ENCODE results near the gene SETD5. TPM values are rescaled to one million over a fixed set of nuclear protein-coding genes. Genes with fewer than 3 reads are reported as not detected.

Gene SETD5
- total and polyA plus RNA-seq, 2 donors (not counting 1 experiment from before 2014, with no cell fraction given), result 64.2 to 201 TPM

DNA sequence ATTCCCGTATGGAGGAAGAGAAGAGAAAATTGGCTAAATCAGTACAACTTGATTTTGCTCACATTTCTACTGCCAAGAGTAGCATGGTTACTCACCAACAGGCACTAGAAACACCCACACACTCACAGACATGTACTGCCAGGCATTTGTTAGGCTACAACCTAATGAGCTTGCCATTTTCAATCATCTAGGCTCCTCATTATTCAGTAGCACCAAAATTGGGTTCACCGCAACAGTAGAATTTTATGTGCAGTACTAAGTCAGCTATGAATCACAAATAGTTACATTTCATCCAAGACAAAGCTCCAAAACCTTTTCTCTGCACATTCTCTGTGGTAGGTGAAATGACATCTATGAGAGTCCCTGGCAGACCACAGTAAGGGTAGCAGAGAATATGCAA lies 49.5 kb upstream of the SETD5 start:
- Histone ChIP-seq H3K4me2 (replicated peaks; ENCODE audit: low read depth, low read length, poor library complexity, severe bottlenecking) (no peak overlapping the region), H3K9me3 (ENCODE audit: control extremely low read depth in 1 of 3, control insufficient read depth in 2 of 3, insufficient read depth in 1 of 3, low read length in 2 of 3) (no peaks in the 10 kb centered on the region), H3K4me3 (ENCODE audit: control extremely low read depth in 1 of 5, extremely low read depth in 1 of 5, insufficient read depth in 1 of 5, low read depth in 2 of 5, low read length in 4 of 5) (no peak overlapping the region), H3K4me1 (ENCODE audit: control insufficient read depth in 2 of 2, insufficient read depth in 2 of 2, low read length in 2 of 2) (peaks cover 0 to under 1% of the 10 kb centered on the region in 2 donors), H3K36me3 (replicated peaks in 1 of 2; ENCODE audit: control extremely low read depth in 1 of 2, control insufficient read depth in 1 of 2, extremely low read depth in 1 of 2, insufficient read depth in 2 of 2, low read length in 1 of 2) (no peaks in the 10 kb centered on the region), H3K27me3 (replicated peaks in 1 of 4; ENCODE audit: control extremely low read depth in 1 of 4, control insufficient read depth in 3 of 4, insufficient read depth in 4 of 4, low read length in 3 of 4) (no peaks in the 10 kb centered on the region), H3K79me2 (ENCODE audit: control insufficient read depth, insufficient read depth, low read length) (no peaks in the 10 kb centered on the region), H4K20me1 (ENCODE audit: control insufficient read depth, insufficient read depth, low read length, poor library complexity, severe bottlenecking) (no peaks in the 10 kb centered on the region), H3K9ac (ENCODE audit: low read length) (no peak overlapping the region), H3K27ac (ENCODE audit: low read length in 2 of 2) (no peak overlapping the region), H2AFZ (ENCODE audit: insufficient read depth, low read depth, low read length, poor library complexity, severe bottlenecking) (no peak overlapping the region)
- DNase-seq, result no peak
- TF ChIP-seq EZH2 (IDR thresholded peaks at IDR 0.05; ENCODE audit: borderline replicate concordance, insufficient read depth, low read depth, low read length, poor library complexity, severe bottlenecking), result no peak
- TF ChIP-seq, protein P1, sequence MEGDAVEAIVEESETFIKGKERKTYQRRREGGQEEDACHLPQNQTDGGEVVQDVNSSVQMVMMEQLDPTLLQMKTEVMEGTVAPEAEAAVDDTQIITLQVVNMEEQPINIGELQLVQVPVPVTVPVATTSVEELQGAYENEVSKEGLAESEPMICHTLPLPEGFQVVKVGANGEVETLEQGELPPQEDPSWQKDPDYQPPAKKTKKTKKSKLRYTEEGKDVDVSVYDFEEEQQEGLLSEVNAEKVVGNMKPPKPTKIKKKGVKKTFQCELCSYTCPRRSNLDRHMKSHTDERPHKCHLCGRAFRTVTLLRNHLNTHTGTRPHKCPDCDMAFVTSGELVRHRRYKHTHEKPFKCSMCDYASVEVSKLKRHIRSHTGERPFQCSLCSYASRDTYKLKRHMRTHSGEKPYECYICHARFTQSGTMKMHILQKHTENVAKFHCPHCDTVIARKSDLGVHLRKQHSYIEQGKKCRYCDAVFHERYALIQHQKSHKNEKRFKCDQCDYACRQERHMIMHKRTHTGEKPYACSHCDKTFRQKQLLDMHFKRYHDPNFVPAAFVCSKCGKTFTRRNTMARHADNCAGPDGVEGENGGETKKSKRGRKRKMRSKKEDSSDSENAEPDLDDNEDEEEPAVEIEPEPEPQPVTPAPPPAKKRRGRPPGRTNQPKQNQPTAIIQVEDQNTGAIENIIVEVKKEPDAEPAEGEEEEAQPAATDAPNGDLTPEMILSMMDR (IDR thresholded peaks at IDR 0.05), result no peak
- ATAC-seq (ENCODE audit: low read depth), result no peak
- POLR2A ChIA-PET, result no interaction called here
- Mint-ChIP-seq H3K4me3 (no peak overlapping the region), H3K27ac (no peak overlapping the region), H3K9me3 (ENCODE audit: insufficient read depth) (no peaks in the 10 kb centered on the region), H3K4me1 (peaks cover 4% of the 10 kb centered on the region), H3K27me3 (no peaks in the 10 kb centered on the region)
- intact Hi-C loops (cut with micrococcal nuclease), result no loop called here
- no CpG with 5 or more reads among the region's 2 CpGs for WGBS (ENCODE audit: insufficient coverage)
- CTCF ChIA-PET, result interaction anchor here (0.6 to 0.7 kb wide), 2 partner anchors 15 to 553 kb away, joined by 3 to 4 read pairs; no protein-coding TSS in a partner anchor

DNA sequence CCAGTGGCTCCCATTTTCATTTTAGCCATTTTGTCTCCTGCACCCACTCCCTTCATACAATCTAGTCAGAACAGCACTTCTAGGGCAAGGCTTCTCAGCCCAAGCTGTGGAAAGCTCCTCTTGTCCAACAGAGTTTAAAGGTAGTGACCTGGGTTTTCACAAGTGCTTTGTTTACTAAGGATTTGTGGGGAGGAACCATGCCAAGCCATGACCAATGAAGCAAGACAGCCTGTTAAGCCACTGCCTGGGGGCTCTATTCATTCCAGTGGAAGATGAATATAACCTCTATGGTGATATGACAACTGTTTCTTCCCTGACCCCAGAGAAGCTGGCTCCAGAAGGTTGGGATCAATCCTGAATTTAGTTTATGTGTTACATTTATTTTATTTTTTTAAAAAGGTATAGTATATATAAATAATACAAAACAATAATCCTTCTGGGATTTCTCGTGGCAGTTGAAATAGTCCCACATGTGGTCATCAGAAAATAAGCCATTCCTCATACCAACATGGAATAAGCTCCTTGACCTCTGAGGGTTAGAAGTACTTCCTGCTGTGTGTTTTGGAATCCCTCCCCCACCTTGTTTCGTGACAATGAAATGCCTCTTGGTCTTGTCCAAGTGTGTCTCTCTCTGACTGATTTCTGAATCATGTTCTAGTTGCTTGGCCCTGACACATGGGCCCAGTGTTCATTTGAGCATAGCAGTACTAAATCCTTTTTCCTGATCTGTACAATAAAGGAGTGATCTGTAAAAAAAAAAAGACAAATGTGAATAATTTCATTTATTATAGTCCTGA lies 47.9 kb upstream of the SETD5 start:
- WGBS (ENCODE audit: insufficient coverage), result no CpG with 5 or more reads among the region's 2 CpGs
- no peak for DNase-seq
- Histone ChIP-seq H3K4me1 (ENCODE audit: control insufficient read depth in 2 of 2, insufficient read depth in 2 of 2, low read length in 2 of 2) (peaks cover 12 to 16% of the 10 kb centered on the region in 2 donors), H3K36me3 (replicated peaks in 1 of 2; ENCODE audit: control extremely low read depth in 1 of 2, control insufficient read depth in 1 of 2, extremely low read depth in 1 of 2, insufficient read depth in 2 of 2, low read length in 1 of 2) (no peaks in the 10 kb centered on the region), H4K20me1 (ENCODE audit: control insufficient read depth, insufficient read depth, low read length, poor library complexity, severe bottlenecking) (no peaks in the 10 kb centered on the region), H3K27me3 (replicated peaks in 1 of 4; ENCODE audit: control extremely low read depth in 1 of 4, control insufficient read depth in 3 of 4, insufficient read depth in 4 of 4, low read length in 3 of 4) (no peaks in the 10 kb centered on the region), H2AFZ (ENCODE audit: insufficient read depth, low read depth, low read length, poor library complexity, severe bottlenecking) (no peak overlapping the region), H3K9ac (ENCODE audit: low read length) (no peak overlapping the region), H3K9me3 (ENCODE audit: control extremely low read depth in 1 of 3, control insufficient read depth in 2 of 3, insufficient read depth in 1 of 3, low read length in 2 of 3) (no peaks in the 10 kb centered on the region), H3K79me2 (ENCODE audit: control insufficient read depth, insufficient read depth, low read length) (no peaks in the 10 kb centered on the region), H3K4me3 (ENCODE audit: control extremely low read depth in 1 of 5, extremely low read depth in 1 of 5, insufficient read depth in 1 of 5, low read depth in 2 of 5, low read length in 4 of 5) (no peak overlapping the region), H3K27ac (ENCODE audit: low read length in 2 of 2) (no peak overlapping the region), H3K4me2 (replicated peaks; ENCODE audit: low read depth, low read length, poor library complexity, severe bottlenecking) (no peak overlapping the region)
- H3K4me1 Mint-ChIP-seq, result peaks cover 17% of the 10 kb centered on the region
- intact Hi-C loops (cut with micrococcal nuclease), result loop anchor here (5.0 kb wide), 1 partner anchor 103 kb away; no protein-coding TSS in a partner anchor
- H3K27me3 Mint-ChIP-seq, result no peaks in the 10 kb centered on the region
- H3K27ac Mint-ChIP-seq, result no peak overlapping the region
- ChIA-PET POLR2A (no interaction called here), CTCF (interaction anchor here (0.7 to 1.7 kb wide), 3 partner anchors 37 to 152 kb away, joined by 3 to 8 read pairs (median 3); no protein-coding TSS in a partner anchor)
- H3K9me3 Mint-ChIP-seq (ENCODE audit: insufficient read depth), result no peaks in the 10 kb centered on the region
- no peak for ATAC-seq (ENCODE audit: low read depth)
- no peak overlapping the region for H3K4me3 Mint-ChIP-seq
- TF ChIP-seq, protein P1 (IDR thresholded peaks at IDR 0.05), result no peak
- TF ChIP-seq EZH2 (IDR thresholded peaks at IDR 0.05; ENCODE audit: borderline replicate concordance, insufficient read depth, low read depth, low read length, poor library complexity, severe bottlenecking), result no peak

Data from B cell (primary cell).